Measurements from ENCODE around the gene PHRF1.

GRCh38 chr11:626475-627307 lies 50.4 kb downstream of the PHRF1 start, which contains the start of gene SCT:
- TF ChIP-seq, protein P1, sequence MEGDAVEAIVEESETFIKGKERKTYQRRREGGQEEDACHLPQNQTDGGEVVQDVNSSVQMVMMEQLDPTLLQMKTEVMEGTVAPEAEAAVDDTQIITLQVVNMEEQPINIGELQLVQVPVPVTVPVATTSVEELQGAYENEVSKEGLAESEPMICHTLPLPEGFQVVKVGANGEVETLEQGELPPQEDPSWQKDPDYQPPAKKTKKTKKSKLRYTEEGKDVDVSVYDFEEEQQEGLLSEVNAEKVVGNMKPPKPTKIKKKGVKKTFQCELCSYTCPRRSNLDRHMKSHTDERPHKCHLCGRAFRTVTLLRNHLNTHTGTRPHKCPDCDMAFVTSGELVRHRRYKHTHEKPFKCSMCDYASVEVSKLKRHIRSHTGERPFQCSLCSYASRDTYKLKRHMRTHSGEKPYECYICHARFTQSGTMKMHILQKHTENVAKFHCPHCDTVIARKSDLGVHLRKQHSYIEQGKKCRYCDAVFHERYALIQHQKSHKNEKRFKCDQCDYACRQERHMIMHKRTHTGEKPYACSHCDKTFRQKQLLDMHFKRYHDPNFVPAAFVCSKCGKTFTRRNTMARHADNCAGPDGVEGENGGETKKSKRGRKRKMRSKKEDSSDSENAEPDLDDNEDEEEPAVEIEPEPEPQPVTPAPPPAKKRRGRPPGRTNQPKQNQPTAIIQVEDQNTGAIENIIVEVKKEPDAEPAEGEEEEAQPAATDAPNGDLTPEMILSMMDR (IDR thresholded peaks at IDR 0.05; ENCODE audit: poor library complexity): no peak
- TF ChIP-seq EZH2 (IDR thresholded peaks at IDR 0.05; ENCODE audit: borderline replicate concordance) (peak; percentile 33), EZH2phosphoT487 (IDR thresholded peaks at IDR 0.05; ENCODE audit: low read depth, severe bottlenecking, unreplicated experiment) (no peak)

Data from hepatocyte (in vitro differentiated cells).